H1 (cell line): ENCODE results near the gene USP7. TPM values are rescaled to one million over a fixed set of nuclear protein-coding genes. Genes with fewer than 3 reads are reported as not detected.

ENCODE experiments used
- CTCF ChIP-seq, 3 experiments: IDR thresholded peaks; 1 replicate in 2 of 3; 2 replicates in 1 of 3; pipeline versions ENCODE4 v1.5.1 to v1.6.1; 2011; ENCODE audit warnings: low read length in 3 of 3, mild to moderate bottlenecking in 3 of 3, inconsistent platforms in 2 of 3, low read depth in 1 of 3, moderate library complexity in 1 of 3; ENCODE audit not compliant: insufficient read depth in 1 of 3; ENCODE audit errors: control extremely low read depth in 1 of 3
- POLR2A ChIP-seq, 2 experiments: IDR thresholded peaks; 1 replicate in 1 of 2; 2 replicates in 1 of 2; pipeline ENCODE4 v1.6.1; 2011; ENCODE audit warnings: low read depth in 2 of 2, low read length in 2 of 2, mild to moderate bottlenecking in 2 of 2; ENCODE audit errors: control extremely low read depth in 1 of 2
- SP1 ChIP-seq: IDR thresholded peaks from 2 replicates; pipeline ENCODE4 v1.6.1; 2011; ENCODE audit warnings: low read depth, low read length
- USF2 ChIP-seq: IDR thresholded peaks from 2 replicates; pipeline ENCODE4 v1.6.1; 2011; ENCODE audit warnings: low read length, improper control_type of control experiment
- polyA plus RNA-seq, 7 experiments: library from polyadenylated mRNA; depleted of rRNA in 3 of 7; stranded (reverse) in 5 of 7; unstranded in 2 of 7; fragments of >200 nt in 5 of 7; fragments of 200-250 nt in 2 of 7; gene quantifications; 1 replicate in 5 of 7; 2 replicates in 1 of 7; 4 replicates in 1 of 7; pipeline versions ENCODE4 v1.2.1 to v1.2.3, GENCODE V29; 2011 to 2013; ENCODE audit warnings: missing spikeins in 2 of 7, mixed read lengths in 2 of 7
- total RNA-seq: library from RNA; stranded (reverse); fragmentation: NEBNext Ultra II Directional; extraction: Animal tissue kit (Norgen Biotek cat#: 25700); gene quantifications from 2 replicates; pipeline ENCODE4 v1.2.1, GENCODE V29; 2021

Gene USP7
- total and polyA plus RNA-seq, 2 of the 8 experiments (the other 6 are each of a cell fraction or from before 2014, with no cell fraction given): 21.3 to 211 TPM

DNA sequence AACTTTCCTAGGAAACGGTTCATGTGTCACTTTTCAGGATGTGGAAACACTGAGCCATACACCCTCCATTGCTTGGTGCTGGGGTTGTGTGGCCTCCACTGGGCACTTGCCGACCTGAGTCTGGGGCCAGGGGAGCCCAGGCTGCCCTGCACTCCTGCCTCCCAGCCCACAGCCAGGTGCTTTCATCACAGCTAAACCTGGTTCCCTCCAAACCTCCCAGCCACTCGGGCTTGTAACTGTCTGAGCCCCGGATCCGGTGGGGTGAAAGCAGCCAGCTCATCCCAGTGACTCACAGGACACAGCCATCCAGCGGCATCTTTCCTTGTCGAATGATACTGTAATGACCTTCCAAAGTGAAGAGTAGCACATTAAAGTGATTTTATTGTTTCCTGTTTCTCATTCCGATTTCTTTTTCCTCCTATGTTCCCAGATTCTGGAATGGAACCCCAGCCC is 114.7 kb downstream of the USP7 start (continued):
- TF ChIP-seq POLR2A (IDR thresholded peaks at IDR 0.05; ENCODE audit: control extremely low read depth in 1 of 2, low read depth in 2 of 2, low read length in 2 of 2) (0 out of 3 replicates have a peak, but pooled peaks of 1 of the 2 experiments have one; percentile 19), CTCF (IDR thresholded peaks at IDR 0.05; ENCODE audit: control extremely low read depth in 1 of 3, insufficient read depth in 1 of 3, low read depth in 1 of 3, low read length in 3 of 3) (no peak), USF2 (no peak), SP1 (no peak)
